HepG2 (cell line): ENCODE data around the gene PA2G4. TPM values are rescaled to one million over a fixed set of nuclear protein-coding genes. Genes with fewer than 3 reads are reported as not detected.

Source experiments
- ATRX ChIP-seq: sonication (generic); formaldehyde crosslinking; IDR thresholded peaks from 2 replicates; pipeline ENCODE4 v1.4.0; 2020; ENCODE audit warnings: missing genetic modification reagents, borderline replicate concordance
- KDM4B ChIP-seq: sonication (generic); formaldehyde crosslinking; IDR thresholded peaks from 2 replicates; pipeline ENCODE4 v1.4.0; 2020; ENCODE audit warnings: missing genetic modification reagents
- NAIF1 ChIP-seq: sonication (generic); formaldehyde crosslinking; IDR thresholded peaks from 2 replicates; pipeline ENCODE4 v1.5.0; 2020; ENCODE audit warnings: mild to moderate bottlenecking, missing genetic modification reagents, borderline replicate concordance
- PLSCR1 ChIP-seq: sonication (generic); formaldehyde crosslinking; IDR thresholded peaks from 2 replicates; pipeline ENCODE4 v1.5.0; 2020; ENCODE audit warnings: missing genetic modification reagents, mild to moderate bottlenecking, borderline replicate concordance
- XBP1 ChIP-seq: sonication (generic); formaldehyde crosslinking; IDR thresholded peaks from 2 replicates; pipeline ENCODE4 v1.5.0; 2020; ENCODE audit warnings: missing genetic modification reagents
- ZNF709 ChIP-seq: sonication (generic); formaldehyde crosslinking; IDR thresholded peaks from 2 replicates; pipeline ENCODE4 v1.5.0; 2020; ENCODE audit warnings: mild to moderate bottlenecking, missing genetic modification reagents
- ZNF879 ChIP-seq: sonication (generic); formaldehyde crosslinking; IDR thresholded peaks from 2 replicates; pipeline ENCODE4 v1.8.1; 2023; ENCODE audit warnings: missing genetic modification reagents
- polyA plus RNA-seq, 8 experiments: library from polyadenylated mRNA; depleted of rRNA in 3 of 8; stranded (reverse) in 7 of 8; unstranded in 1 of 8; fragments of >200 nt; fragmentation: Illumina TruSeq in 4 of 8; extraction: Trizol in 4 of 8; gene quantifications; 2 replicates each; pipeline versions ENCODE4 v1.2.1 to v1.2.3, GENCODE V29; 2011 to 2016; ENCODE audit warnings: low read depth in 4 of 8, missing spikeins in 1 of 8, mixed read lengths in 1 of 8; ENCODE audit not compliant: insufficient read depth in 1 of 8
- total RNA-seq, 5 experiments: library from RNA; depleted of rRNA; stranded (reverse); fragments of >200 nt; fragmentation: Illumina TruSeq; extraction: Trizol; gene quantifications; 2 replicates each; pipeline ENCODE4 v1.2.3, GENCODE V29; 2016; ENCODE audit warnings: low read depth in 1 of 5
- TF ChIP-seq, protein P1 (sequence below): sonication (generic); formaldehyde crosslinking; IDR thresholded peaks from one replicate; pipeline ENCODE4 v1.5.1; 2020; ENCODE audit warnings: mild to moderate bottlenecking, missing genetic modification reagents; ENCODE audit errors: not compliant biosample characterization
- TF ChIP-seq, protein P2 (sequence below): sonication (generic); formaldehyde crosslinking; IDR thresholded peaks from 2 replicates; pipeline ENCODE4 v1.4.0; 2020; ENCODE audit warnings: missing genetic modification reagents

Gene PA2G4
- total and polyA plus RNA-seq, 2 of the 13 experiments (the other 11 are each of a cell fraction or from before 2014, with no cell fraction given), result 147 to 240 TPM

DNA sequence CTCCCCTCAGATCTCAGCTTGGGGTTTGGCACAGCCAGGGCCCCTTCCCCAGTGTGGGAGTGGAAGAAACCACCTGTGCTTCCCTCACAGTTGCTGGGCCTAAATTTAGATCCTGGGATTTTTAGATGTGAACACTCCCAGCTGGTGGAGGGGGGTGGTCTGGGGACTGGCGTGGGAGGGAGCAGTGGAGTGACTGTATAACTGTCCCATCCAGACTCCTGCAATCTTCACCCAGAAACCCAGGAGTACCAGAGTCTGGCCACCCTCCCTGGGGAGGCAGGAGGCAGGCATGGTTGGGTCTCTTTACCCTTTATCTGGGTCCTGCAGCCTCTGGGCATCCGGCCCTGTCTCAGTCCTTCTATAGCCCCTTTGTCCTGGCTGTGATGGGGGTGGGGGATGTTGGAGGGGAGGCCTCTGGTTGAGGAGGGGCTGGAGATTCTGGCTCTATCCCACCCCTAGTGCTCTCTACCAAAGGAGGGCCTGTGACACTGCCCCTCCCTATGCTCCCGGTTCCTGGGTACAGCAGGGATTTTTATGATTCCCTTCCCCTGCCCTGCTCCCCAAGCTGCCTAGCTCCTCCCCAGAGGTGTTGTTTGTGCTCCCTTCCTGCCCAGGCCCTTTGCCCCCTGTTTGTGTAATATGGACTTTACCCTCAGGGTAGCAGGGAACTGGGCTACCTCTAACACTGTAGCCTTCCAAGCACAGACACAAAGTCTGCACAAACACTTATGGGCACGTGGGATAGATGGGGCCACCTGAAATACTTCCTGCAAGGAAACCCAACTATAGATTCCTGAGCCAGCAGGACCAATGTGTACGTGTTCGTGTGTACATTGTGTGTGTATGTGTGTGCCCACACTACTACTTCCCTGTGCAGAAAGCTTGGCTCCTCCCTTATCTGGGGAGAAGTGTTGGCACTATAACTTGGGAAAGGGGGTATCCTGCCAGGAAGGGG lies 22.7 kb upstream of the PA2G4 start (continued):
- TF ChIP-seq, protein P1, sequence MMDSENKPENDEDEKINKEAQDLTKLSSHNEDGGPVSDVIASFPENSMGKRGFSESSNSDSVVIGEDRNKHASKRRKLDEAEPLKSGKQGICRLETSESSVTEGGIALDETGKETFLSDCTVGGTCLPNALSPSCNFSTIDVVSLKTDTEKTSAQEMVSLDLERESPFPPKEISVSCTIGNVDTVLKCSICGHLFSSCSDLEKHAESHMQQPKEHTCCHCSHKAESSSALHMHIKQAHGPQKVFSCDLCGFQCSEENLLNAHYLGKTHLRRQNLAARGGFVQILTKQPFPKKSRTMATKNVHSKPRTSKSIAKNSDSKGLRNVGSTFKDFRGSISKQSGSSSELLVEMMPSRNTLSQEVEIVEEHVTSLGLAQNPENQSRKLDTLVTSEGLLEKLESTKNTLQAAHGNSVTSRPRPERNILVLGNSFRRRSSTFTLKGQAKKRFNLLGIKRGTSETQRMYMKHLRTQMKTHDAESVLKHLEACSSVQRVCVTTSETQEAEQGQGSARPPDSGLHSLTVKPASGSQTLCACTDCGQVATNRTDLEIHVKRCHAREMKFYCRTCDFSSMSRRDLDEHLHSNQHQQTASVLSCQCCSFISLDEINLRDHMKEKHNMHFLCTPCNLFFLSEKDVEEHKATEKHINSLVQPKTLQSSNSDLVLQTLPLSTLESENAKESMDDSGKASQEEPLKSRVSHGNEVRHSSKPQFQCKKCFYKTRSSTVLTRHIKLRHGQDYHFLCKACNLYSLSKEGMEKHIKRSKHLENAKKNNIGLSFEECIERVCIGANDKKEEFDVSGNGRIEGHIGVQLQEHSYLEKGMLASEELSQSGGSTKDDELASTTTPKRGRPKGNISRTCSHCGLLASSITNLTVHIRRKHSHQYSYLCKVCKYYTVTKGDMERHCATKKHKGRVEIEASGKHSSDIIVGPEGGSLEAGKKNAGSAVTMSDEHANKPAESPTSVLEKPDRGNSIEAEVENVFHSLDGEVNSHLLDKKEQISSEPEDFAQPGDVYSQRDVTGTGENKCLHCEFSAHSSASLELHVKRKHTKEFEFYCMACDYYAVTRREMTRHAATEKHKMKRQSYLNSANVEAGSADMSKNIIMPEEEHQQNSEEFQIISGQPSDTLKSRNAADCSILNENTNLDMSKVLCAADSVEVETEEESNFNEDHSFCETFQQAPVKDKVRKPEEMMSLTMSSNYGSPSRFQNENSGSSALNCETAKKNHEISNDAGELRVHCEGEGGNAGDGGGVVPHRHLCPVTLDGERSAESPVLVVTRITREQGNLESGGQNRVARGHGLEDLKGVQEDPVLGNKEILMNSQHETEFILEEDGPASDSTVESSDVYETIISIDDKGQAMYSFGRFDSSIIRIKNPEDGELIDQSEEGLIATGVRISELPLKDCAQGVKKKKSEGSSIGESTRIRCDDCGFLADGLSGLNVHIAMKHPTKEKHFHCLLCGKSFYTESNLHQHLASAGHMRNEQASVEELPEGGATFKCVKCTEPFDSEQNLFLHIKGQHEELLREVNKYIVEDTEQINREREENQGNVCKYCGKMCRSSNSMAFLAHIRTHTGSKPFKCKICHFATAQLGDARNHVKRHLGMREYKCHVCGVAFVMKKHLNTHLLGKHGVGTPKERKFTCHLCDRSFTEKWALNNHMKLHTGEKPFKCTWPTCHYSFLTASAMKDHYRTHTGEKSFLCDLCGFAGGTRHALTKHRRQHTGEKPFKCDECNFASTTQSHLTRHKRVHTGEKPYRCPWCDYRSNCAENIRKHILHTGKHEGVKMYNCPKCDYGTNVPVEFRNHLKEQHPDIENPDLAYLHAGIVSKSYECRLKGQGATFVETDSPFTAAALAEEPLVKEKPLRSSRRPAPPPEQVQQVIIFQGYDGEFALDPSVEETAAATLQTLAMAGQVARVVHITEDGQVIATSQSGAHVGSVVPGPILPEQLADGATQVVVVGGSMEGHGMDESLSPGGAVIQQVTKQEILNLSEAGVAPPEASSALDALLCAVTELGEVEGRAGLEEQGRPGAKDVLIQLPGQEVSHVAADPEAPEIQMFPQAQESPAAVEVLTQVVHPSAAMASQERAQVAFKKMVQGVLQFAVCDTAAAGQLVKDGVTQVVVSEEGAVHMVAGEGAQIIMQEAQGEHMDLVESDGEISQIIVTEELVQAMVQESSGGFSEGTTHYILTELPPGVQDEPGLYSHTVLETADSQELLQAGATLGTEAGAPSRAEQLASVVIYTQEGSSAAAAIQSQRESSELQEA (CRISPR knock-in tag), result no peak
- no peak for TF ChIP-seq NAIF1
- TF ChIP-seq KDM4B (CRISPR knock-in tag), result peak; percentile 74
- TF ChIP-seq, protein P2, sequence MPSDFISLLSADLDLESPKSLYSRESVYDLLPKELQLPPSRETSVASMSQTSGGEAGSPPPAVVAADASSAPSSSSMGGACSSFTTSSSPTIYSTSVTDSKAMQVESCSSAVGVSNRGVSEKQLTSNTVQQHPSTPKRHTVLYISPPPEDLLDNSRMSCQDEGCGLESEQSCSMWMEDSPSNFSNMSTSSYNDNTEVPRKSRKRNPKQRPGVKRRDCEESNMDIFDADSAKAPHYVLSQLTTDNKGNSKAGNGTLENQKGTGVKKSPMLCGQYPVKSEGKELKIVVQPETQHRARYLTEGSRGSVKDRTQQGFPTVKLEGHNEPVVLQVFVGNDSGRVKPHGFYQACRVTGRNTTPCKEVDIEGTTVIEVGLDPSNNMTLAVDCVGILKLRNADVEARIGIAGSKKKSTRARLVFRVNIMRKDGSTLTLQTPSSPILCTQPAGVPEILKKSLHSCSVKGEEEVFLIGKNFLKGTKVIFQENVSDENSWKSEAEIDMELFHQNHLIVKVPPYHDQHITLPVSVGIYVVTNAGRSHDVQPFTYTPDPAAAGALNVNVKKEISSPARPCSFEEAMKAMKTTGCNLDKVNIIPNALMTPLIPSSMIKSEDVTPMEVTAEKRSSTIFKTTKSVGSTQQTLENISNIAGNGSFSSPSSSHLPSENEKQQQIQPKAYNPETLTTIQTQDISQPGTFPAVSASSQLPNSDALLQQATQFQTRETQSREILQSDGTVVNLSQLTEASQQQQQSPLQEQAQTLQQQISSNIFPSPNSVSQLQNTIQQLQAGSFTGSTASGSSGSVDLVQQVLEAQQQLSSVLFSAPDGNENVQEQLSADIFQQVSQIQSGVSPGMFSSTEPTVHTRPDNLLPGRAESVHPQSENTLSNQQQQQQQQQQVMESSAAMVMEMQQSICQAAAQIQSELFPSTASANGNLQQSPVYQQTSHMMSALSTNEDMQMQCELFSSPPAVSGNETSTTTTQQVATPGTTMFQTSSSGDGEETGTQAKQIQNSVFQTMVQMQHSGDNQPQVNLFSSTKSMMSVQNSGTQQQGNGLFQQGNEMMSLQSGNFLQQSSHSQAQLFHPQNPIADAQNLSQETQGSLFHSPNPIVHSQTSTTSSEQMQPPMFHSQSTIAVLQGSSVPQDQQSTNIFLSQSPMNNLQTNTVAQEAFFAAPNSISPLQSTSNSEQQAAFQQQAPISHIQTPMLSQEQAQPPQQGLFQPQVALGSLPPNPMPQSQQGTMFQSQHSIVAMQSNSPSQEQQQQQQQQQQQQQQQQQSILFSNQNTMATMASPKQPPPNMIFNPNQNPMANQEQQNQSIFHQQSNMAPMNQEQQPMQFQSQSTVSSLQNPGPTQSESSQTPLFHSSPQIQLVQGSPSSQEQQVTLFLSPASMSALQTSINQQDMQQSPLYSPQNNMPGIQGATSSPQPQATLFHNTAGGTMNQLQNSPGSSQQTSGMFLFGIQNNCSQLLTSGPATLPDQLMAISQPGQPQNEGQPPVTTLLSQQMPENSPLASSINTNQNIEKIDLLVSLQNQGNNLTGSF, result no peak
- no peak for TF ChIP-seq PLSCR1 (CRISPR knock-in tag)
- TF ChIP-seq ZNF879 (CRISPR knock-in tag), result 0 out of 2 replicates have a peak, but pooled peaks have one; percentile 37
- TF ChIP-seq ATRX (CRISPR knock-in tag), result no peak
- peak; percentile 64; the same call in 1 of the 2 replicates for TF ChIP-seq ZNF709
- no peak for TF ChIP-seq XBP1
